ENCODE results near the gene TMEM175. TPM values are rescaled to one million over a fixed set of nuclear protein-coding genes. Genes with fewer than 3 reads are reported as not detected.
A peak's percentile ranks its signal among the peaks of the same experiment; 100 is the strongest.

The TMEM175 gene
- total and polyA plus RNA-seq, 2 donors from 2014 or later, result 26.0 to 31.1 TPM

DNA sequence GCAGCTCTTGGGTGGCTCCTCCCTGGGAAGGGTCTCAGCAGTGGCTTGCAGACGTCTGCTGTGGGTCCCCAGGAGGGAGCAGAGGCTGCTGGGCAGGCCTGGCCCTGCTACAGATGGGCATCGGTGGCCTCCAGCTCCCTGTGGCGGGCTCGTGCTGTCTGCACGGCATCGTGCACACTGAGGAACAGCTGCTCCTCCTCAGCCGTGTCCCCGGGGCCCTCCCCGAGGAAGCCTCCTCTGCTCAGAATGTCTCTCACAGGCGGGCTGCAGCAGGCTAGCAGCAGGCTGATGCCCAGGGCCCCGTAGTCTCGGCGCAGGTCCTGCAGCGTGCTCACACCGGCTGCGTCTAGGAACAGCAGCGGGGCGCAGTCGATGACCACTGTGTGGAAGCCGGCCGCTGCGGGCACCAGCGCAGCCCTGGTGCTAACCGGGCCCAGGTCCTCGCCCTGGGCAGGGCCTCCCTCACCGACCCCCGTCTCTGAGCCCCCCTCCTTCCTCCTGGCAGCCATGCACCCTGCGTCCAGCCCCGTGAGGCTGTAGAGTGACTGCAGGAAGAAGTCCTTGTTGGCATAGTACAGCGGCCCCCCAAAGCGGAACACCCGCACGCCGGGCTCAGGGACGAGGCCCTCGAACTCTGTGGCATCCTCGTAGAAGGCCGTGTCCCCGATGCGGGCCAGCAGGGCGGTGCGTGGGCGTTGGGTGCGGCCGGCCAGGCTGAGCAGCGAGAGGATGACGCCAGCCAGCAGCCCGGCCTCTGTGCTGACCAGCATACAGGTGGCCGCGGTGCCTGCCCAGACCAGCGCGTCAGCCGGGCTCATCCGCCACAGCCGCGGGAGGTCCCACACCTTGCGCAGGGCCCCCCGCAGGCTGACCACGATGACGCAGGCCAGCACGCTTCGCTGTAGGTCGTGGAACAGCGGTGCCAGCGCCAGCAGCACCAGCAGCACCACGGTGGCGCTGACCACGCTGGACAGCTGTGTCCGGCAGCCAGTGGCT, 56.8 kb downstream of the TMEM175 start:
- TF ChIP-seq, protein P1, sequence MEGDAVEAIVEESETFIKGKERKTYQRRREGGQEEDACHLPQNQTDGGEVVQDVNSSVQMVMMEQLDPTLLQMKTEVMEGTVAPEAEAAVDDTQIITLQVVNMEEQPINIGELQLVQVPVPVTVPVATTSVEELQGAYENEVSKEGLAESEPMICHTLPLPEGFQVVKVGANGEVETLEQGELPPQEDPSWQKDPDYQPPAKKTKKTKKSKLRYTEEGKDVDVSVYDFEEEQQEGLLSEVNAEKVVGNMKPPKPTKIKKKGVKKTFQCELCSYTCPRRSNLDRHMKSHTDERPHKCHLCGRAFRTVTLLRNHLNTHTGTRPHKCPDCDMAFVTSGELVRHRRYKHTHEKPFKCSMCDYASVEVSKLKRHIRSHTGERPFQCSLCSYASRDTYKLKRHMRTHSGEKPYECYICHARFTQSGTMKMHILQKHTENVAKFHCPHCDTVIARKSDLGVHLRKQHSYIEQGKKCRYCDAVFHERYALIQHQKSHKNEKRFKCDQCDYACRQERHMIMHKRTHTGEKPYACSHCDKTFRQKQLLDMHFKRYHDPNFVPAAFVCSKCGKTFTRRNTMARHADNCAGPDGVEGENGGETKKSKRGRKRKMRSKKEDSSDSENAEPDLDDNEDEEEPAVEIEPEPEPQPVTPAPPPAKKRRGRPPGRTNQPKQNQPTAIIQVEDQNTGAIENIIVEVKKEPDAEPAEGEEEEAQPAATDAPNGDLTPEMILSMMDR (IDR thresholded peaks at IDR 0.05; ENCODE audit: borderline replicate concordance, extremely low read depth, insufficient read depth), result no peak
- DNase-seq (peak in 1 of 5 donors; percentile 78), FAIRE-seq (no peak)
- H3K36me3 ChIP-seq (ENCODE audit: control insufficient read depth in 2 of 3, insufficient read depth in 3 of 3, low read length in 3 of 3), result peaks cover 0 to 4% (median 4%) of the 10 kb centered on the region in 3 donors
- H3K9me3 ChIP-seq (ENCODE audit: control insufficient read depth in 2 of 3, insufficient read depth in 1 of 3, low read length in 3 of 3), result no peaks in the 10 kb centered on the region
- no peak overlapping the region for H3K27ac ChIP-seq (ENCODE audit: low read depth in 2 of 2, low read length in 2 of 2)
- no peak overlapping the region for H3K9ac ChIP-seq (ENCODE audit: low read length in 3 of 3)
- intact Hi-C loops (cut with DNase I), result no loop called here
- no peaks in the 10 kb centered on the region for H3K27me3 ChIP-seq (ENCODE audit: control insufficient read depth, insufficient read depth, low read length)
- no peak overlapping the region for H3K4me3 ChIP-seq (ENCODE audit: low read length in 3 of 3)
- H3K4me1 ChIP-seq (ENCODE audit: control insufficient read depth in 2 of 3, insufficient read depth in 2 of 3, low read depth in 1 of 3, low read length in 3 of 3), result peaks cover 0 to 42% (median 14%) of the 10 kb centered on the region in 3 donors

DNA sequence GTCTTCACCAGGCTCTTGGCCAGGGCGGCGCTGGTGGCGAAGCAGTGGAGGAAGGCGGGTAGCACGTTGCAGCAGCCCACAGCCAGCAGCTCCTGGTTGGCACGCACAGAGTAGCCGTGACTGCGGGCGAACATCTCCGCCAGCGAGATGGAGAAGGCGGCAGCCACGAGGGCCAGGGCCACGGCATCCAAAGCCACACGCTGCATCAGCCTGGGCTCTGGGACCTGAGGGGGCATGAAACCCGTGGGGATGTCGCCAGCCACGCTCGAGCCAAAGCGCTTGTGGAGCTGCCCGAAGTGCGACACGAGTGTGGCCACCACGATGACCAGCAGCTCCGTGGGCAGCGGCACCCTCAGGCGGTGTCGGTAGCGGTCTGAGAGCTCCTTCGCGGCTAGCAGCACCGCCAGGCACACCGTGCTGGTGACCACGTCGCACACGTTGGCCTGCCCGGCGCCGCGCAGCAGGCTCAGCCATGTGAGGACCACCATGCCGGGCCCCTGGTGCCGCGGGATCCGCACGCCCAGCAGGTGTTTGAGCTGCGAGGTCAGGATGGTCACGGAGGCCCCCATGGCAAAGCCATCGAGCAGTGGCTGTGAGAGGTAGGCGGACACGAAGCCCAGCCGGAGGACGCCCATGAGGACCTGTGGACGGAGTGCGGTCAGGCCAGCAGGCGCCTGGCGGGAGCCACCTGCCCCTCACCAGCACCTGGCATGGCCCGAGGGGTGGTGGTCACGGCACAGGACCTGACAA, 57.6 kb downstream of the TMEM175 start:
- TF ChIP-seq, protein P1 (IDR thresholded peaks at IDR 0.05; ENCODE audit: borderline replicate concordance, extremely low read depth, insufficient read depth), result no peak
- H3K4me3 ChIP-seq (ENCODE audit: low read length in 3 of 3), result no peak overlapping the region
- peaks cover 0 to 42% (median 14%) of the 10 kb centered on the region in 3 donors for H3K4me1 ChIP-seq (ENCODE audit: control insufficient read depth in 2 of 3, insufficient read depth in 2 of 3, low read depth in 1 of 3, low read length in 3 of 3)
- no peak overlapping the region for H3K27ac ChIP-seq (ENCODE audit: low read depth in 2 of 2, low read length in 2 of 2)
- intact Hi-C loops (cut with DNase I), result no loop called here
- no peaks in the 10 kb centered on the region for H3K9me3 ChIP-seq (ENCODE audit: control insufficient read depth in 2 of 3, insufficient read depth in 1 of 3, low read length in 3 of 3)
- FAIRE-seq (no peak), DNase-seq (peak in 2 of 5 donors; percentile 47 to 75)
- no peaks in the 10 kb centered on the region for H3K27me3 ChIP-seq (ENCODE audit: control insufficient read depth, insufficient read depth, low read length)
- peaks cover 0 to 4% (median 4%) of the 10 kb centered on the region in 3 donors for H3K36me3 ChIP-seq (ENCODE audit: control insufficient read depth in 2 of 3, insufficient read depth in 3 of 3, low read length in 3 of 3)
- H3K9ac ChIP-seq (ENCODE audit: low read length in 3 of 3), result no peak overlapping the region

DNA sequence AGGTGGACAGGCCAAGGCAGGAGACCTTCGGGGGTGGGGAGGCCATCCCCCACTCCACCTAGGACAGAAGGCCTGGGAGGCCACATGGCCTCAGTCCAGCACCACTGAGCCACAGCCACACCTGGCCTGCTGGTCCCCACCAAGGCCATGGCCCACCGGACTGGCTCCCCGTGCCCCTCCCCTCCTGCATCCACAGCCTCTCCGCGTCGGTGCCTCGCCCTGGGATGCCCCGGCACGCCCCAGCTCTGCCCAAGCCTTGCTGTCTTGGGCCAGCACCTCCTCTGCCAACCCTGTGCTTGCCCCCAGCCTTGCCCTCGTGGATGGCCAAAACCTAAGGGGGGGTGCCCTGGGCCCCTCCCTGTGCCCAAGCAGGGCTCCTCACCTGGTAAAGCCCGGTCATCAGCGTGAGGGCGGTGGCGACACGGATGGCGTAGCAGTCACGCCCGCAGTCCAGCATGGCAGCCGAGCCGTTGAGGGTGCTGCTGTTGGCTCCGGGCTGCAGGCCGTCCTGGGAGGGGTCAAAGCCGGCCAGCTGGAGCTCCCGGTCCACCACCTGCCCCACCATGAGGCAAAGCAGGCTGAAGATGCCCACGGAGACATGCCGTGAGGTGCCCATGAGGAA, 58.6 kb downstream of the TMEM175 start:
- Histone ChIP-seq H3K36me3 (ENCODE audit: control insufficient read depth in 2 of 3, insufficient read depth in 3 of 3, low read length in 3 of 3) (peaks cover 0 to 4% (median 4%) of the 10 kb centered on the region in 3 donors), H3K9ac (ENCODE audit: low read length in 3 of 3) (no peak overlapping the region), H3K27me3 (ENCODE audit: control insufficient read depth, insufficient read depth, low read length) (no peaks in the 10 kb centered on the region), H3K27ac (ENCODE audit: low read depth in 2 of 2, low read length in 2 of 2) (no peak overlapping the region), H3K4me1 (ENCODE audit: control insufficient read depth in 2 of 3, insufficient read depth in 2 of 3, low read depth in 1 of 3, low read length in 3 of 3) (peaks cover 0 to 39% (median 11%) of the 10 kb centered on the region in 3 donors), H3K4me3 (ENCODE audit: low read length in 3 of 3) (no peak overlapping the region), H3K9me3 (ENCODE audit: control insufficient read depth in 2 of 3, insufficient read depth in 1 of 3, low read length in 3 of 3) (no peaks in the 10 kb centered on the region)
- intact Hi-C loops (cut with DNase I), result no loop called here
- TF ChIP-seq, protein P1 (IDR thresholded peaks at IDR 0.05; ENCODE audit: borderline replicate concordance, extremely low read depth, insufficient read depth), result no peak
- FAIRE-seq (no peak), DNase-seq (peak in 2 of 5 donors; percentile 44 to 74)

All from kidney (tissue), 14 donors.